NCI-H226 (cell line): ENCODE results near the gene CDKAL1.
"Not testable (repeated sequence)": the region's sequence is repeated elsewhere in the genome, so short reads cannot be mapped to it uniquely, and the experiment has no call there.

Experiments
- DNase-seq: peaks from one replicate; pipeline ENCODE4 v3.0.0-alpha.2; 2015

CDKAL1 gene

DNA sequence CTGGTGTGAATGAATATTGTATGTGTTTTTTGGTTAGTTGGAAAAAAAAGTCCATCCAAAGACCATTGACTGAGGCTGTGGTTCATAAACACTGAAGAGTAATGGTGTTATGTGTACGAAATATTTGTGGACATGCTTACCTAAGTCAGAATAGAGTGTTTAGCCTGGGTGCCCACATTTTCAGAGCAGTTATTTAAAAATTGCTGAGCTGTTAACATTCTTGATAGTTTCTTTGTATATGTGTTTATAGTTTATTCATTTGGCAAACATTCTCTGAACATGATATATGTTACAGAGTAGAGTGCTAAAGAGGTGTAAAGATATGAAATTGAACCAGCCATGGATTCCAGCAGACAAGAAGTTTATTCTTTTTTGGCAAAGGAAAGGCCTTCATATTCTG is 20.6 kb downstream of the CDKAL1 start:
- no peak for DNase-seq

- no peak for DNase-seq
Measured at GRCh38 chr6:20559924-20560551, 25.8 kb downstream of the CDKAL1 start.

DNA sequence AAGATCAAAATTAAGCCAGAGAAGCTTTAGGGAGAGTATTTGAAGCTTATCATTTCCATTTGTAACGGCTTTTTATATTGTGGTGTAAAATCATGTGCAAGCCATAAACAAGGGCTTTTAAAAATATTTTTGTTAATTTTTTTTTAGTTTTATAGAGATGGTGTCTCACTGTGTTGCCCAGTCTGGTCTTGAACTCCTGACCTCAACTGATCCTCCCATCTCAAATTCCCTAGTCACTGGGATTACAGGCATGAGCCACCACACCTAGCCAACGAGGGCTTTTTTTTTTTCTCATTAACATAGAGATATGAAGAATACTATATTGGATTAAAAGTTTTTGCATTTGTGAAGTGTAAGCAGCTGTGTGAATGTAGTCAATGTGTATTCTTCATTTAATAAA is 29.1 kb downstream of the CDKAL1 start:
- DNase-seq: no peak

DNA sequence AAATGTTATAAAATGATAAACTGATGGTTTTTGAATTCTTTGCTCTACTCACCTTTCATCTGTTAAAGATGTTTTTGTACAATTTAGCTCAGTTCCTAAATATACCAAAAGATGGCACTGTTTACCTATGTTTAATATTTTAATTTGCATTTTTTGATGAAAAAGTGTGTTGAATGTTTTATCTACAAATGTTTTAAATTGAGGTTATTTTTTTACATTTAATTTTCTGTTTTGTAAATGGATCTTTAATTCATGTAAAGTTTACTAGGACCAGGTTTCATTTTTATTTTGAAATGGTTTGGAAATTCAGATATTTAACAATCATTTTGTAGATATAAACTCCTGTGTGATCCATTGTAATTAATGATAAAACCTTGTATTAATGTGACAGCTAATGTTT is 30.0 kb downstream of the CDKAL1 start:
- no peak for DNase-seq

- DNase-seq: no peak
Measured at GRCh38 chr6:20564777-20565176, 30.5 kb downstream of the CDKAL1 start.

DNA sequence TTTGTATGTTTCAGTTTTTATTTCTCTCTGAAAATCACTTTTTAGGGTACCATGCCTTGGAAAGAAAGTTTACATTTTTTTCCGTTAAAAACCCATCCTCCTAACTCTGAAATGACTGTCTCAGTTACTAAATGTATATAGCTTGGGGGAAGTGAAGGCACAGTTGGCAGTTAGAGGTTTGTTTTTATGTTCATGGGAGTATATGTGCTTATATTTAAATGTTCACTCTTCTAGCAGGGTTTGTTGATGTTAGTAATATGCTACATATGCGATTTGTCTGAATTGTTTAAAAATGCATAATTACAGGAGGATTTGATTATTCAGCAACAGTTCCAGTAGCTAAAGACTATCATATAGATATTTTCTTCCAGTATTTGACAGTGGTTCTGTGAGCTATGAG is 31.1 kb downstream of the CDKAL1 start:
- no peak for DNase-seq

GRCh38 chr6:20566109-20566508 is 31.9 kb downstream of the CDKAL1 start:
- DNase-seq: no peak

GRCh38 chr6:20569000-20569610 is 34.8 kb downstream of the CDKAL1 start:
- DNase-seq: peak; percentile 18

DNA sequence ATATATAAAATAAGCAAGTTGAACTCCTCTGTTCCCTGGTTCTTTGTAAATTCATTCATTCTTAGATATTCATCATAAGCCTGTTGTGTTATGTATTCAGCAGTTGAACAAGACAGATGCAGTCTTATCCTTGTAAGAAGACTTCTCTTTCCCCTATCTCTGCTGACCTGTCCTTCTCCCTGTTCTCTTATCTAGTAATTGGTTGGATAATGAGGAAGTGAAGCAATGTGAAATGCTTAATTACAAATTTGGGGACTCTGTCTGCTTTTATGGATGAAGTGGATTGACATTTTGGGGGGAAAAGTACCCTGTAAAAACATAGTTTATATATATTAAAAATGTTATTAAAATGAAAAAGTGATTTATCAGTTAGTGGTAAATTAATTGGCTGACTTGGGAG is 37.0 kb downstream of the CDKAL1 start:
- DNase-seq: no peak

DNA sequence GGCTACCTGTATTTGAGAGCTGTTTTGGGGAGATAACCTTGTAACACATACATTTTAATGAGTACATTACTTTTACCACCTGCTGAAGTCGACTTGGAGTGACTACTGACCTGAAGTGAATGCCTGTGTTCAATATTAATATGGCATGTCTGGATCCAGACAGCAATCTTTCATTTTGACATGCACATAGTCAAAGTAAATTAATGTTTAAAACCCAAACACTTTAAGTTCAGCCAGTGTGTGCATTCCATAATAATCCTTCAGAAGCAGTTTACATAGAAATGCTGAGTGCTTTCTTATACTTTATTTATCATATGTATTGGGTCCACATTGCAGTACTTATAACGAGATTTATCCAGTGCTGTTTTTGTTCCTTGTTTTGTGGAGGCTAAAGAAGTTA is 38.0 kb downstream of the CDKAL1 start:
- no peak for DNase-seq

GRCh38 chr6:20572940-20573339 is 38.7 kb downstream of the CDKAL1 start:
- DNase-seq: peak; percentile 37

DNA sequence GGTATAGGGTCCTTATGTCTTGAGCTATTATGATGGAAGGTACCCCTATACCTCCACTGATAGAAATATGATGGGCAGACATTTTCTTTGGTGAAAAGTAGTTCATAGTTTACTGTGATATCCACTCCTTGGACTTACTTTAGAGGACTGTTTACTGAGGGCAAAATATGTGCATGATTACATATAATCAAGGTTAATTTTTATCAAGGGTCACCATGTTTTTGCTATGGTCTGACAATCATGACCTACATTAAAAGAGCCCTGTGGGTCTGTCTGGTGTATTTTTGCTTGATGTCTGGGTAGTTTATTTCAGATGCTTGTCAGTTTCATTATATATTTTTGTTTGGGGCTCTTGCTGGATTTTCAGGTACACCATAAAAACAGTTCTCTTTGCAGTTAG is 40.1 kb downstream of the CDKAL1 start:
- no peak for DNase-seq

DNA sequence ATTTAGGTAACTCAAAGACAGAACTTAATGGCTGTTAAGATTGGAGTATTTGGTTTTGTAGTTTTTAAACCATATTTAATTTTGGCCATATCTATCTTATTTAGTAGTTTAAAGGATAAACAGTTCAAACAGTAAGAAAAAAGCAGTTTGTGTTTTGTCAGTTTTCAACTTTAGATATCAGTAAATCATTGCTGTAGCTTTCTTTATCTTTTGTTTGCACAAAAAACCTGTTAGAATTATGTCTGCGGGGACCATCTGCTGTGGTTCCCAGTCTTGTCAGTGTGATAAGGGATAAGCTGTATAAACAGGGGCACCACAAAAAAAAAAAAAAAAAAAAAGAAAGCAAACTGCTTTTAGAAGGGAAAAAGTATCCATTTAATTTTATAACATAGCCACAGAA is 40.9 kb downstream of the CDKAL1 start:
- DNase-seq: no peak

DNA sequence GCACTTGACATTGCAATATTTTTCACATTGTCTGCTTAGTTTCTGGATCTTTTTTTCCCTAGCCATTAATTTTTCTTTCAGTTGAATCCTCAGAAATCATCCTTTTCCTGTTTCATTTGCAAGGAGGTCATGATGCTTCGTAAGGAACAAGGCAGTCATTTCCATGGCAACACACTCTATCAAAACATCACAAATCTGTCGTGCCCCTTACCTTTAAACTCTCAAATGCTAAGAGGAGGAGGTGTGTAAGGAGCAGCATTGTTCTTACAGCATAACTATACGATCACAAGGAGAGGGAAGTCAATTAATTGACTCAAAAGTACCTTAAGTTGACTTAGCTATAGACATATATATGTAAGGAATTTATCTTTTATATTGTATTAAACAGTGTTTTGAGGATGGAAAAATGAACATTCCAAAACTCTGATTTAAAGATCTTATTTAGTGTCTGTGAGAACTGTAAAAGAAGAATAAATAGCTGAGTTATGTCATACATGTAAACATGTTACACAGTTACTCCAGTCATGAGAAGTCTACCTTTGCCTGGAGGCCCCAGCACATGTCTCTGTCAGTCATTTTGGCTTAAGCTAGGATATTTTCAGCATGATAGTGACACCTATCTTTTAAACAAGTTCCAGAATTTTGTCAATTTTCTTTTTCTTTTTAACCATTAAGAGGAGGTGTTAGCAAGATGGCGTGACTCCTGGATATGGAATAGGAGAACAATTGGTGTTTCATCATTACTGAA is 41.6 kb downstream of the CDKAL1 start:
- no peak for DNase-seq

- no peak for DNase-seq
Measured at GRCh38 chr6:20577173-20577688, 43.0 kb downstream of the CDKAL1 start.

GRCh38 chr6:20581070-20581469 is 46.8 kb downstream of the CDKAL1 start:
- no peak for DNase-seq

GRCh38 chr6:20582586-20583443 is 48.6 kb downstream of the CDKAL1 start:
- DNase-seq: no peak

DNA sequence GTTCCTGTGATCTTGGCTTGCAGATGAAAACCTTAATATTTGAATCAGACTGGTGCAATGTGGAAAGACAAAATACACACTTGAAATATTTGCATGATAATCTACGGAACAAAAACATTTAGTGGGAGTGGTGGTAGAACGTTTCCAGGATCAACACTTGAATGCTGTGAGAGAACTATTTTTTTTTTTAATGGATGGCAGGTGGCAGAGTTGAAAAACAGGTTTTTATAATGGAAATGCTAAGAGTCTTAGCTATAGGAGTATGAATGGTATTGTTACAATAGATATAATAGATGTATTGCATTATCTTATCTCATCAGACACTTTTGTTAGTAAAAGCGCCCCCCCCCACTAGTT is 49.2 kb downstream of the CDKAL1 start:
- DNase-seq: no peak

GRCh38 chr6:20584100-20584731 is 50.0 kb downstream of the CDKAL1 start:
- DNase-seq: no peak

GRCh38 chr6:20589266-20589665 is 55.0 kb downstream of the CDKAL1 start:
- DNase-seq: no peak

DNA sequence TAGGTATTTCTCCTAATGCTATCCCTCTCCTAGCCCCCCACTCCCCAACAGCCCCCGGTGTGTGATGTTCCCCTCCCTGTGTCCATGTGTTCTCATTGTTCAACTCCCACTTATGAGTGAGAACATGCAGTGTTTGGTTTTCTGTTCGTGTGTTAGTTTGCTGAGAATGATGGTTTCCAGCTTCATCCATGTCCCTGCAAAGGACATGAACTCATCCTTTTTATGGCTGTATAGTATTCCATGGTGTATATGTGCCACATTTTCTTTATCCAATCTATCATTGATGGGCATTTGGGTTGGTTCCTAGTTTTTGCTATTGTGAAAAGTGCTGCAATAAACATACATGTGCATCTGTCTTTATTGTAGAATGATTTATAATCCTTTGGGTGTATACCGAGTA is 56.2 kb downstream of the CDKAL1 start:
- not testable (repeated sequence) for DNase-seq

GRCh38 chr6:20594299-20594853 is 60.1 kb downstream of the CDKAL1 start:
- not testable (repeated sequence) for DNase-seq
